Measurements from ENCODE around the gene C14orf180.

The C14orf180 gene

DNA sequence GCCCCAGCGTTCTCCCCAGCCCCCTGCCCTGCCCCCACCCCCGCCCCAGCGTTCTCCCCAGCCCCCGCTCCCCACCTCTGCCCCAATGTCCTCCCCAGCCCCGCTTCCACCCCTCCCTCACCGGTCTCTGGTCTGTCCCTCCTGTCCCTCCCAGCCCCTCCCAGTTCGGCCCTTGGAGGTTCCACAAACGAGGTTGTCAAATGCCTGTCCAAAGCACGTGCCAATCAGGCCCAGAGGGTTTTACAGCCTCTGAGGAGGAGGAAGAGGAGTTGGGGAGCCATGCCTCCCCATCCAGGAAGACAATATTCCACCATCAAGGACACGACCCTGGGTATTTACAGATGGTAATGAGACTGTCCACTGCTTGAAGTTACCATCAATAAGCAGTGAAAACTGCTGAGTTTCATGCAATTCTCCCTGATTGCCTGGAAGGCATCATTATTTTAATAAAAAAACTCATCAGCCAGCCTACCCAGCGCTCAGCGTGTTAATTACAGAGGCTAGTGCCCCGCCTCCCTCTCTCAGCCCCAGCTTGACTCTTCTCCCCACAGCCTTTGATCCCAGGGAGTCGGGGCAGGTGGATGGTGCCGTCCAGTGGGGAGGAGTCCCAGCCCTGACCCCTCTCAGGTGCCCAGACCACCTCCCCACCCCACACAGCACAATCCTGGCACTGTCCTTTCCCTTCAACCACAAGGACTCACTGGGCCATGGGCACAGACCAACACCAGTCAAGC lies 30.6 kb upstream of the C14orf180 start:
- TF ChIP-seq, protein P1, sequence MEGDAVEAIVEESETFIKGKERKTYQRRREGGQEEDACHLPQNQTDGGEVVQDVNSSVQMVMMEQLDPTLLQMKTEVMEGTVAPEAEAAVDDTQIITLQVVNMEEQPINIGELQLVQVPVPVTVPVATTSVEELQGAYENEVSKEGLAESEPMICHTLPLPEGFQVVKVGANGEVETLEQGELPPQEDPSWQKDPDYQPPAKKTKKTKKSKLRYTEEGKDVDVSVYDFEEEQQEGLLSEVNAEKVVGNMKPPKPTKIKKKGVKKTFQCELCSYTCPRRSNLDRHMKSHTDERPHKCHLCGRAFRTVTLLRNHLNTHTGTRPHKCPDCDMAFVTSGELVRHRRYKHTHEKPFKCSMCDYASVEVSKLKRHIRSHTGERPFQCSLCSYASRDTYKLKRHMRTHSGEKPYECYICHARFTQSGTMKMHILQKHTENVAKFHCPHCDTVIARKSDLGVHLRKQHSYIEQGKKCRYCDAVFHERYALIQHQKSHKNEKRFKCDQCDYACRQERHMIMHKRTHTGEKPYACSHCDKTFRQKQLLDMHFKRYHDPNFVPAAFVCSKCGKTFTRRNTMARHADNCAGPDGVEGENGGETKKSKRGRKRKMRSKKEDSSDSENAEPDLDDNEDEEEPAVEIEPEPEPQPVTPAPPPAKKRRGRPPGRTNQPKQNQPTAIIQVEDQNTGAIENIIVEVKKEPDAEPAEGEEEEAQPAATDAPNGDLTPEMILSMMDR (IDR thresholded peaks at IDR 0.05), result no peak
- peaks cover 70% of the 10 kb centered on the region for H3K27me3 Mint-ChIP-seq (ENCODE audit: low read depth, poor library complexity)
- H3K4me3 Mint-ChIP-seq, result no peak overlapping the region
- H3K4me1 Mint-ChIP-seq, result no peaks in the 10 kb centered on the region
- no peak for DNase-seq
- H3K27ac Mint-ChIP-seq, result no peak overlapping the region
- no peaks in the 10 kb centered on the region for H3K36me3 Mint-ChIP-seq (ENCODE audit: low read depth)
- no peaks in the 10 kb centered on the region for H3K9me3 Mint-ChIP-seq

DNA sequence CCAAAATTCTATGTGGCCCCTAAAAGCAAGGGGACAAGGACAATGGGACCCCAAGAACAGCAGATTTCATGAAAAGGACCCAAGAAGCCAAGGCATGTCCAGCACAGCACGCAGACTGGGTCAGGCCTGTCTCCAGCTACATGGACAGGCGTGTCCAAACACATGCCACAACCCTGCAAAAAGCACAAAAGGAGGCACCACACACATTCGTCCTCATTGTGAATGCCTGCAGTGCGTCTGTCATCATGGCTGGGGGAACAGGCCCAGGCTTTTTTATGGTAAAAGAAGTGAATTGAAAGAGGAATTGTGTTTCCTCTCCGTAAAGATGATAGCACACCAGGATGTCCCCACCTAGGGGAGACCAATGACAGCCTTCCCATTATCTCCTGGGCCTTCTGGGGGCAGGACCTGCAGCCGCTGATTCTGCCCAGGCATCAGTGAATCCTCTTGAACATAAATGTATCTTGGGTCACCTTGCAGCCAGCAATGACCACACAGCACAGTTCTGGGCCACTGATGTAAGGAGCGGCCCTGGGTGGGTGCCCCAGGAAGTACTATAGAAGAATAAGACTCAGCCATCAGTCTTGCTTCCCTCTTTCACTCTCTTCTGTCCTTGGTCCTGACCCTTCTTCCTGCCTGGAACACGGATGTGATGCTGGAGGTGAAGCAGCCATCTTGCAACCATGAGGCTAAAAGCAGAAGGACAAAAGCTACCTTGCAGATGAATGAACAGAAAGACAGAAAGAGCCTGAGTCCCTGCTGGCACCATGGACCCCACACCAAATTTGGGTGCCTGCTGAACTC lies 29.8 kb upstream of the C14orf180 start:
- DNase-seq, result no peak
- H3K27ac Mint-ChIP-seq, result no peak overlapping the region
- H3K4me3 Mint-ChIP-seq, result no peak overlapping the region
- no peaks in the 10 kb centered on the region for H3K4me1 Mint-ChIP-seq
- H3K27me3 Mint-ChIP-seq (ENCODE audit: low read depth, poor library complexity), result peaks cover 67% of the 10 kb centered on the region
- H3K9me3 Mint-ChIP-seq, result no peaks in the 10 kb centered on the region
- TF ChIP-seq, protein P1 (IDR thresholded peaks at IDR 0.05), result no peak
- H3K36me3 Mint-ChIP-seq (ENCODE audit: low read depth), result no peaks in the 10 kb centered on the region

DNA sequence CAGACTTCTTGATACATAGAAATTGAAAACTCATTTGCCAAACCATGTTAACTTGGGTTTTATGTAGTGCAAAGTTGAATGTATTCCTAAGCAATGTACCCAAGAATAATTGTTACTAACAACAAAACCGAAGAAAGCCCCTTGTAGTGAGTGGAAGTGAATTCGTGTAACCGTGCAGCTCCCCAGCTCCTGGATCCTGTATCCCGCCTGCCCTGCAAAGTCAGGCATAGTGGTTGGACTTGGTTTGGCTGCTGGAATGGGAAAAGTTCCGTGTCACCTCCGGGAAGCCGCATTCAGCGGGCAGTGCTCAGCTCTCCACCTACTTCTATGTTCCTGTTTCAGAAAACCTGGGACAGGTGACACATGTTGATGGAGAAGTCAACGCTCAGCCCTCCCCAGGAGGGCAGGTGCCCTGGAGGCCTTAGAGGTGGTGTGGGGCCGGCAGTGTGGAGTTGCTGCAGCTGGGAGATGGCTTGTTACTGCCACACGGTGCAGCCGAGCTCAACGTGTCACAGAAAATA lies 29.2 kb upstream of the C14orf180 start:
- TF ChIP-seq, protein P1 (IDR thresholded peaks at IDR 0.05), result no peak
- Mint-ChIP-seq H3K4me1 (no peaks in the 10 kb centered on the region), H3K4me3 (no peak overlapping the region), H3K9me3 (no peaks in the 10 kb centered on the region), H3K36me3 (ENCODE audit: low read depth) (no peaks in the 10 kb centered on the region), H3K27ac (no peak overlapping the region), H3K27me3 (ENCODE audit: low read depth, poor library complexity) (peaks cover 63% of the 10 kb centered on the region)
- DNase-seq, result no peak

DNA sequence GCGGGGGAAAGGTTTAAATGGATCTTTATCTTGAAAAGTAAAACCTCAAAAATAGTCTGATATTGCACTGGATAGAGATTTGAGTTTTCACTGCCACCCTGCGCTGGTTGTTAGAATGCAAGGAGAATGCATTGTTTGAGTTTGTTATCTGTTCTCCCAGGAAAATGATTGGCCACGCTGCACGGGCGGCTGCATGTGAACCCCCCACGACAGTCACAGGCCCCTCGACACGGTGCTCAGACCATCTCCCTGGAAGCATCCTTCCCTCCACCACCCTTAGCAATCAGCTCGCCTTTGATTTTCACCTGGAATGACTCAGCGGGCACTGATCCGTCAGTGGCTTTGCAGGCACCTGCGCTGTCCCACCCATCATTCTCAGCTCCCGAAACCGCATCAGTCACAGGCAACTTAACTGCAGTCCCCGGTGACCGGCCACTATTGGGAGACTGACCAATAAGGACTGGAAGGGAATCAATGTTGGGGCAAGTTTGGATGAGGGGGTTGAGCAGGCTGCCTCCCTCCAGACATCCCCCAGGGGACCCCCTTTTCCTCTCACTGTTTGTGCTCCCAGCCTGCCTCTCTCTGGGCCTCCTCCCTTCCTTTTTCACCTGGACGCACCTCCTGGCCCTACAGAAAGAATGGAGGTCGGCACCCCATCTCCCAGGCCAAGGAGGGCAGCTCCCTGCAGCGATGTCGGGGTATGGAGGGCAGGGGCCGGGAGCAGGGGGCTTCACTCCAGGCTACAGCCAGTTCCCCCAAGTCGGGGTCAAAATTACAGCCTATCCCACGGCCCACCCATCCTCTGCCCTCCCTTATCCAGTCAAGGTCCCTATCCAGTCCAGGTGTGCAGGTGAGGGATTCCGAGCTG lies 28.5 kb upstream of the C14orf180 start:
- Mint-ChIP-seq H3K27ac (no peak overlapping the region), H3K36me3 (ENCODE audit: low read depth) (no peaks in the 10 kb centered on the region), H3K4me1 (no peaks in the 10 kb centered on the region), H3K9me3 (no peaks in the 10 kb centered on the region), H3K4me3 (no peak overlapping the region), H3K27me3 (ENCODE audit: low read depth, poor library complexity) (peaks cover 57% of the 10 kb centered on the region)
- DNase-seq, result no peak
- TF ChIP-seq, protein P1 (IDR thresholded peaks at IDR 0.05), result no peak

DNA sequence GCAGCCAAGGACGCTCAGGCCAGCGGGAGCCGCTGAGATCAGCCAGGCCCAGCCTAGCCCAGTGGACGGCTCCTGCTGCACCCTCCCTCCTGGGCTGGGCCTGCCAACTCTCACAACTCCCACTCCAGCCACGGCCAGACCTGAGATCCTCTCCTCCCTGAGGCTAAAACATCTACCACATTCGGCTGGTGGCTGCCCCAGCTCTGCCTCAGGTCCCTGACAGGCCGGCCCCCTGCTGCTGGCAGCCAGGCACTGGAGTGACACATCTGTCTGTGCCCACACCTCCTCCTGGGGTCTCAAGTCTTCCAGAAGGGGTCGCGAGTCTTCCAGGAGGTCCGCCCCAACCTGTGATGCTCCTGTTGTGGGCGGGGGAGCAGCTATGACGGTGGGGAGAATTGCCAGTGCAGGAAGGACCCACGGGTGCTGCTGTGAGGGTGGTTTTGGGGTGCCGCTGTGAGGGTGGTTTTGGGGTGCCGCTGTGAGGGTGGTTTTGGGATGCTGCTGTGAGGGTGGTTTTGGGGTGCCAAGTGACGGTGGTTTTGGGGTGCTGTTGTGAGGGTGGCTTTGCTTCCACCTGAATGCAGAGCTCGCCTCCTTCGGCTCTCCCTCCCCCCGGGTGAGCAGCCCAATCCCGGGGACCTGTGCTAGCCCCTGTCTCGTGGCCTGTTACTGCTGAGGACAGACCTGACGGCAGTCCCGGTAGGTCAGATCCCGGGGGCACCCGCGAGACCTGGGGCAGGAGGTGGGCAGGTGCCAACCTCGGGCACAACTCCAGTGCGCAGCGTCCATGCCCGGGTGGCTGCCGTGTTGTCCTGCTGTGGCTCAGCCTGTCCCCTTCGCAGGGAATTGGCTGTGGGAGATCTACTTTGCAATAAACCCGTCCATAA lies 27.5 kb upstream of the C14orf180 start:
- no peak overlapping the region for H3K4me3 Mint-ChIP-seq
- H3K27ac Mint-ChIP-seq, result no peak overlapping the region
- peaks cover 47% of the 10 kb centered on the region for H3K27me3 Mint-ChIP-seq (ENCODE audit: low read depth, poor library complexity)
- no peaks in the 10 kb centered on the region for H3K4me1 Mint-ChIP-seq
- H3K9me3 Mint-ChIP-seq, result no peaks in the 10 kb centered on the region
- TF ChIP-seq, protein P1 (IDR thresholded peaks at IDR 0.05), result no peak
- H3K36me3 Mint-ChIP-seq (ENCODE audit: low read depth), result no peaks in the 10 kb centered on the region
- no peak for DNase-seq

Data from nephron progenitor cell (in vitro differentiated cells).